ENCODE measurements around the gene TEPSIN. TPM values are rescaled to one million over a fixed set of nuclear protein-coding genes. Genes with fewer than 3 reads are reported as not detected.

TEPSIN gene
- total and polyA plus RNA-seq, 2 of the 8 experiments (the other 6 are each of a cell fraction or from before 2014, with no cell fraction given), result 22.9 to 28.0 TPM

- H2BK20ac ChIP-seq (ENCODE audit: low read length), result no peak overlapping the region
- H3K27me3 ChIP-seq (replicated peaks in 1 of 4; ENCODE audit: control insufficient read depth in 3 of 4, extremely low read depth in 1 of 4, insufficient read depth in 3 of 4, low read length in 3 of 4), result no peaks in the 10 kb centered on the region
- peaks cover 0 to 23% of the 10 kb centered on the region in 2 experiments; a peak in 2 of 4 replicates for H3K79me2 ChIP-seq (ENCODE audit: control insufficient read depth in 1 of 2, insufficient read depth in 2 of 2, low read length in 2 of 2)
- no peak for FAIRE-seq
- no peak for TF ChIP-seq SP2 (IDR thresholded peaks at IDR 0.05; ENCODE audit: low read length)
- peaks cover 8% of the 10 kb centered on the region; the same call in 1 of the 2 replicates for H3K23me2 ChIP-seq (ENCODE audit: low read depth, low read length)
- no peaks in the 10 kb centered on the region for H3K9me3 ChIP-seq (ENCODE audit: insufficient read depth in 2 of 2, low read depth in 1 of 2, low read length in 1 of 2)
- no peak overlapping the region for H3K4ac ChIP-seq (replicated peaks; ENCODE audit: insufficient read length, low read depth, low read length)
- WGBS, 2 experiments (ENCODE audit: extremely low coverage in 1 of 2, insufficient coverage in 1 of 2, insufficient read length in 1 of 2, insufficient replicate concordance in 2 of 2, low coverage in 1 of 2, low lambda C conversion rate in 2 of 2, missing lambda C conversion rate in 1 of 2), result 89% methylated on average over 9 of the region's 10 CpGs; no CpG with 5 or more reads in 1 of the 2 experiments
- H2BK12ac ChIP-seq (ENCODE audit: low read depth, low read length), result no peak overlapping the region
- no peak overlapping the region for H2BK5ac ChIP-seq (ENCODE audit: low read depth, low read length)
- no peak overlapping the region for H3K23ac ChIP-seq (ENCODE audit: insufficient read length)
- ChIA-PET POLR2A (ENCODE audit: partially characterized antibody) (interaction anchor here (0.8 kb wide), 1 partner anchor 9 kb away, joined by 5 read pairs; no protein-coding TSS in a partner anchor), CTCF (ENCODE audit: partially characterized antibody) (interaction anchor here (1.0 to 1.2 kb wide), 2 partner anchors 98 to 253 kb away, joined by 3 read pairs; no protein-coding TSS in a partner anchor)
- no peak overlapping the region for H4K8ac ChIP-seq (ENCODE audit: extremely low read depth, insufficient read depth, low read length)
- no peak overlapping the region for H4K5ac ChIP-seq (ENCODE audit: insufficient read length, low read depth, low read length)
- H3K4me3 ChIP-seq (ENCODE audit: extremely low read depth in 1 of 4, insufficient read depth in 2 of 4, low read depth in 3 of 4, low read length in 4 of 4), result no peak overlapping the region
- H3K4me2 ChIP-seq (ENCODE audit: insufficient read depth in 1 of 2, low read depth in 2 of 2, low read length in 2 of 2), result no peak overlapping the region; a peak in 1 of 4 replicates
- H2AK5ac ChIP-seq (ENCODE audit: low read depth, low read length), result no peak overlapping the region
- H3K56ac ChIP-seq (replicated peaks; ENCODE audit: insufficient read length, low read depth, low read length), result no peak overlapping the region
- H3K79me1 ChIP-seq (ENCODE audit: low read depth, low read length), result peaks cover 9% of the 10 kb centered on the region
- H2BK120ac ChIP-seq (replicated peaks; ENCODE audit: low read depth, low read length), result no peak overlapping the region
- H3K4me1 ChIP-seq (replicated peaks in 1 of 4; ENCODE audit: control insufficient read depth in 3 of 4, insufficient read depth in 4 of 4, low read length in 3 of 4), result peaks cover 0 to 12% (median 9%) of the 10 kb centered on the region in 4 experiments; a peak in 5 of 7 replicates
- no peak overlapping the region for H3K18ac ChIP-seq (ENCODE audit: extremely low read depth, low read length)
- H3K9ac ChIP-seq (replicated peaks in 1 of 4; ENCODE audit: extremely low read depth in 1 of 4, low read depth in 3 of 4, low read length in 3 of 4), result no peak overlapping the region
- no peak overlapping the region for H3K27ac ChIP-seq (ENCODE audit: low read depth, low read length)
- no peak overlapping the region for H2AFZ ChIP-seq (ENCODE audit: low read length)
- no peaks in the 10 kb centered on the region; a peak in 1 of 8 replicates for H3K36me3 ChIP-seq (ENCODE audit: control insufficient read depth in 2 of 4, insufficient read depth in 4 of 4, low read length in 3 of 4)
- H4K20me1 ChIP-seq (replicated peaks in 1 of 2; ENCODE audit: control insufficient read depth in 1 of 2, insufficient read depth in 2 of 2, low read length in 2 of 2), result peaks cover 14 to 22% of the 10 kb centered on the region in 2 experiments
- no peak overlapping the region for H4K91ac ChIP-seq (replicated peaks; ENCODE audit: insufficient read length, low read length)
- DNase-seq (ENCODE audit: low read depth in 1 of 2, low spot score in 2 of 2), result no peak
- no peak overlapping the region for H2BK15ac ChIP-seq (ENCODE audit: low read length)
- no peak overlapping the region for H3K14ac ChIP-seq (ENCODE audit: insufficient read length)
Observed at GRCh38 chr17:81241203-81241602, 2.3 kb upstream of the TEPSIN start.

Measured in H1 (cell line).